Nephron progenitor cell (in vitro differentiated cells): Measurements from ENCODE around the gene GLE1.

Experiments used
- DNase-seq: peaks from one replicate; pipeline ENCODE4 v3.0.0; 2021
- H3K27ac Mint-ChIP-seq: 2 replicates; pipeline ENCODE4 v1.8.0; 2021; ENCODE audit warnings: mild to moderate bottlenecking, moderate library complexity, mixed read lengths
- H3K27me3 Mint-ChIP-seq: 2 replicates; pipeline ENCODE4 v1.8.0; 2021; ENCODE audit warnings: mild to moderate bottlenecking, low read depth, mixed read lengths; ENCODE audit not compliant: poor library complexity
- H3K36me3 Mint-ChIP-seq: 2 replicates; pipeline ENCODE4 v1.8.0; 2021; ENCODE audit warnings: low read depth, mixed read lengths
- H3K4me1 Mint-ChIP-seq: 2 replicates; pipeline ENCODE4 v1.8.0; 2021; ENCODE audit warnings: mixed read lengths
- H3K4me3 Mint-ChIP-seq: 2 replicates; pipeline ENCODE4 v1.8.0; 2021; ENCODE audit warnings: mild to moderate bottlenecking, moderate library complexity, mixed read lengths
- H3K9me3 Mint-ChIP-seq: 2 replicates; pipeline ENCODE4 v1.8.0; 2021; ENCODE audit warnings: mild to moderate bottlenecking, moderate library complexity, mixed read lengths
- CTCF ChIP-seq: fragments of 200-600 bp; sonication (generic); IDR thresholded peaks from 2 replicates; pipeline ENCODE4 v1.5.0; 2021; ENCODE audit warnings: antibody characterized with exemption

Gene GLE1

GRCh38 chr9:128532581-128532980, 28.1 kb downstream of the GLE1 start:
- Mint-ChIP-seq H3K27ac (no peak overlapping the region), H3K27me3 (no peaks in the 10 kb centered on the region), H3K4me1 (no peaks in the 10 kb centered on the region), H3K9me3 (no peaks in the 10 kb centered on the region), H3K36me3 (peaks cover 49% of the 10 kb centered on the region), H3K4me3 (no peak overlapping the region)
- no peak for DNase-seq
- no peak for TF ChIP-seq CTCF

GRCh38 chr9:128540634-128541360, 36.3 kb downstream of the GLE1 start:
- Mint-ChIP-seq H3K36me3 (peaks cover 29% of the 10 kb centered on the region), H3K27ac (peak overlapping the region; percentile 6), H3K4me1 (no peaks in the 10 kb centered on the region), H3K9me3 (no peaks in the 10 kb centered on the region), H3K4me3 (no peak overlapping the region), H3K27me3 (peaks cover 4% of the 10 kb centered on the region)
- no peak for DNase-seq
- no peak for TF ChIP-seq CTCF

DNA sequence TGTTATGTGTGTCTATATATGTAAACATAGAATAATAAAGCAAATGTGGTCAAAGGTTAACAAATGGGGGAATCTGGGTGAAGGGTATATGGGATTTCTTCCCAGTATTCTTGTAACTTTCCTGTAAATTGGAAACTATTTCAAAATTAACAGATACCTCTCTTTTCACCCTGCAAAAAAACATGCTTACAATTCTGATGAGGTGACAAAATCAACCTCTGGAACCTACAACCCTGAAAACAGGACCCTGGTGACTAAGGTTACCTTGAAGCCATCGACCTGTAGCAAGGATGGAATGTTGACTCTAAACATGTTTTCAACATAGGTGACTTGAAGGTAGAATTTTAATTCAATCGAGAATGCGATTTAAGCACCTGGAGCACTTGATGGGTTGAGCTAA, 42.0 kb downstream of the GLE1 start:
- no peak for TF ChIP-seq CTCF
- Mint-ChIP-seq H3K9me3 (no peaks in the 10 kb centered on the region), H3K4me3 (no peak overlapping the region), H3K4me1 (peaks cover 31% of the 10 kb centered on the region), H3K27me3 (peaks cover 4% of the 10 kb centered on the region), H3K36me3 (peaks cover 9% of the 10 kb centered on the region), H3K27ac (no peak overlapping the region)
- DNase-seq = no peak

GRCh38 chr9:128548876-128549275, 44.4 kb downstream of the GLE1 start:
- peaks cover 4% of the 10 kb centered on the region for H3K27me3 Mint-ChIP-seq
- no peaks in the 10 kb centered on the region for H3K36me3 Mint-ChIP-seq
- peak overlapping the region; percentile 33 for H3K4me3 Mint-ChIP-seq
- no peak overlapping the region for H3K27ac Mint-ChIP-seq
- no peaks in the 10 kb centered on the region for H3K9me3 Mint-ChIP-seq
- TF ChIP-seq CTCF = no peak
- peaks cover 37% of the 10 kb centered on the region for H3K4me1 Mint-ChIP-seq
- no peak for DNase-seq

- H3K4me3 Mint-ChIP-seq = peak overlapping the region; percentile 91
- peak overlapping the region; percentile 39 for H3K27ac Mint-ChIP-seq
- no peak for DNase-seq
- H3K9me3 Mint-ChIP-seq = no peaks in the 10 kb centered on the region
- H3K27me3 Mint-ChIP-seq = no peaks in the 10 kb centered on the region
- no peaks in the 10 kb centered on the region for H3K36me3 Mint-ChIP-seq
- peaks cover 37% of the 10 kb centered on the region for H3K4me1 Mint-ChIP-seq
- TF ChIP-seq CTCF = no peak
Measured at GRCh38 chr9:128550226-128550625, 45.7 kb downstream of the GLE1 start.
